DND-41 (cell line): ENCODE measurements around the gene TEX51.

Experiments
- ATAC-seq: fragments of 200-7000 bp; cut with Tn5 transposase; 3 replicates; pipeline ENCODE4 v1.9.1; 2021; ENCODE audit warnings: low read depth; ENCODE audit not compliant: insufficient read depth
- DNase-seq: peaks from one replicate; pipeline ENCODE4 v3.0.0-alpha.2; 2020
- H2AFZ ChIP-seq: 2 replicates; pipeline ENCODE4 v1.6.0; 2012; ENCODE audit warnings: low read depth, low read length
- H3K27ac ChIP-seq: 2 replicates; pipeline ENCODE4 v1.5.1; 2012; ENCODE audit warnings: low read length, inconsistent platforms
- H3K27me3 ChIP-seq: fragments of 200-600 bp; sonication (generic); 2 replicates; pipeline ENCODE4 v1.6.0; 2012; ENCODE audit warnings: low read length, mild to moderate bottlenecking, inconsistent platforms; ENCODE audit not compliant: insufficient read depth, poor library complexity
- H3K36me3 ChIP-seq: 2 replicates; pipeline ENCODE4 v1.5.1; 2012; ENCODE audit warnings: low read length, inconsistent platforms; ENCODE audit not compliant: insufficient read depth
- H3K4me1 ChIP-seq: 2 replicates; pipeline ENCODE4 v1.5.1; 2012; ENCODE audit warnings: mild to moderate bottlenecking, low read length; ENCODE audit not compliant: insufficient read depth
- H3K4me2 ChIP-seq: 2 replicates; pipeline ENCODE4 v1.6.0; 2012; ENCODE audit warnings: mild to moderate bottlenecking, moderate library complexity, low read length, inconsistent platforms; ENCODE audit not compliant: insufficient read depth
- H3K4me3 ChIP-seq, 2 experiments: fragments of 200-600 bp in 1 of 2; shearing (Covaris generic) in 1 of 2; 2 replicates each; pipeline ENCODE4 v1.5.1; 2012 to 2016; ENCODE audit warnings: inconsistent platforms in 2 of 2, low read length in 2 of 2, mild to moderate bottlenecking in 2 of 2, low read depth in 1 of 2, moderate library complexity in 1 of 2
- H3K79me2 ChIP-seq: 2 replicates; pipeline ENCODE4 v1.6.0; 2012; ENCODE audit warnings: low read length, inconsistent platforms; ENCODE audit not compliant: insufficient read depth
- H3K9ac ChIP-seq: 2 replicates; pipeline ENCODE4 v1.6.0; 2012; ENCODE audit warnings: low read depth, mild to moderate bottlenecking, inconsistent platforms, low read length, moderate library complexity
- H3K9me3 ChIP-seq: 2 replicates; pipeline ENCODE4 v1.5.1; 2012; ENCODE audit warnings: low read length, moderate library complexity, mild to moderate bottlenecking, inconsistent platforms; ENCODE audit not compliant: insufficient read depth, severe bottlenecking
- H4K20me1 ChIP-seq: 2 replicates; pipeline ENCODE4 v1.6.0; 2012; ENCODE audit warnings: low read length; ENCODE audit not compliant: insufficient read depth
- CTCF ChIP-seq: IDR thresholded peaks from 2 replicates; pipeline ENCODE4 v1.5.1; 2012; ENCODE audit warnings: borderline replicate concordance, low read length, moderate library complexity, mild to moderate bottlenecking; ENCODE audit not compliant: poor library complexity, severe bottlenecking; ENCODE audit errors: extremely low read depth
- EZH2 ChIP-seq: IDR thresholded peaks from 3 replicates; pipeline ENCODE4 v1.6.1; 2012; ENCODE audit warnings: borderline replicate concordance, low read depth, mild to moderate bottlenecking, moderate library complexity, low read length, inconsistent platforms; ENCODE audit not compliant: severe bottlenecking

TEX51 gene

GRCh38 chr2:126890551-126891450 lies 7.9 kb upstream of the TEX51 start:
- Histone ChIP-seq H4K20me1 (no peaks in the 10 kb centered on the region), H3K4me2 (no peak overlapping the region), H3K27me3 (peaks cover 10% of the 10 kb centered on the region), H3K9me3 (no peaks in the 10 kb centered on the region), H3K36me3 (no peaks in the 10 kb centered on the region), H3K4me3 (no peak overlapping the region), H2AFZ (no peak overlapping the region), H3K9ac (no peak overlapping the region), H3K4me1 (no peaks in the 10 kb centered on the region), H3K27ac (no peak overlapping the region), H3K79me2 (no peaks in the 10 kb centered on the region)
- no peak for DNase-seq
- TF ChIP-seq CTCF = no peak
- no peak for TF ChIP-seq EZH2
- no peak for ATAC-seq

GRCh38 chr2:126891681-126892500 lies 6.8 kb upstream of the TEX51 start:
- TF ChIP-seq CTCF (no peak), EZH2 (no peak)
- Histone ChIP-seq H3K79me2 (no peaks in the 10 kb centered on the region), H3K9me3 (no peaks in the 10 kb centered on the region), H3K27me3 (peaks cover 10% of the 10 kb centered on the region), H3K4me1 (no peaks in the 10 kb centered on the region), H3K27ac (no peak overlapping the region), H3K9ac (no peak overlapping the region), H3K4me2 (no peak overlapping the region), H3K4me3 (no peak overlapping the region), H4K20me1 (no peaks in the 10 kb centered on the region), H2AFZ (no peak overlapping the region), H3K36me3 (no peaks in the 10 kb centered on the region)
- no peak for ATAC-seq
- no peak for DNase-seq

GRCh38 chr2:126893153-126893552 lies 5.5 kb upstream of the TEX51 start:
- H3K9me3 ChIP-seq = no peaks in the 10 kb centered on the region
- no peaks in the 10 kb centered on the region for H3K36me3 ChIP-seq
- H3K4me3 ChIP-seq = no peak overlapping the region
- H3K4me2 ChIP-seq = no peak overlapping the region
- no peaks in the 10 kb centered on the region for H4K20me1 ChIP-seq
- no peak overlapping the region for H3K9ac ChIP-seq
- TF ChIP-seq EZH2 = no peak
- TF ChIP-seq CTCF = no peak
- DNase-seq = no peak
- H2AFZ ChIP-seq = no peak overlapping the region
- H3K27me3 ChIP-seq = peaks cover 9% of the 10 kb centered on the region
- no peak overlapping the region for H3K27ac ChIP-seq
- H3K79me2 ChIP-seq = no peaks in the 10 kb centered on the region
- ATAC-seq = no peak
- H3K4me1 ChIP-seq = no peaks in the 10 kb centered on the region
